NCI-H1930 (cell line): ENCODE data around the gene FOXN1.
"Not testable (repeated sequence)": the region's sequence is repeated elsewhere in the genome, so short reads cannot be mapped to it uniquely, and the experiment has no call there.

Source experiments
- DNase-seq, 2 experiments: peaks; one replicate each; lab custom pipeline; 2025; lab: John Stamatoyannopoulos, UW

FOXN1 gene

GRCh38 chr17:28500712-28501379 lies 5.3 kb upstream of the FOXN1 start:
- no peak for DNase-seq

GRCh38 chr17:28501421-28502284 lies 4.5 kb upstream of the FOXN1 start:
- DNase-seq = no peak

- DNase-seq = no peak
These were observed 2.7 kb upstream of the FOXN1 start for GRCh38 chr17:28503420-28503819.

- no peak for DNase-seq
These were observed 777 bp downstream of the FOXN1 start for GRCh38 chr17:28506763-28507487.

- no peak for DNase-seq
These were observed 1.5 kb downstream of the FOXN1 start for GRCh38 chr17:28507567-28508203.

GRCh38 chr17:28508211-28508724 lies 2.1 kb downstream of the FOXN1 start:
- DNase-seq = no peak

GRCh38 chr17:28509789-28510188 lies 3.6 kb downstream of the FOXN1 start:
- DNase-seq = no peak

GRCh38 chr17:28511858-28512461 lies 5.8 kb downstream of the FOXN1 start:
- DNase-seq = no peak

- DNase-seq = no peak
These were observed 7.3 kb downstream of the FOXN1 start for GRCh38 chr17:28513476-28513875.

- DNase-seq = no peak
These were observed 8.4 kb downstream of the FOXN1 start for GRCh38 chr17:28514561-28515002.

- DNase-seq = no peak
These were observed 9.4 kb downstream of the FOXN1 start for GRCh38 chr17:28515518-28515917.

- no peak for DNase-seq
These were observed 12.0 kb downstream of the FOXN1 start for GRCh38 chr17:28518132-28518531.

GRCh38 chr17:28518578-28518977 lies 12.4 kb downstream of the FOXN1 start:
- no peak for DNase-seq

- no peak for DNase-seq
These were observed 13.1 kb downstream of the FOXN1 start for GRCh38 chr17:28519236-28519635.

GRCh38 chr17:28520687-28521086 lies 14.5 kb downstream of the FOXN1 start:
- DNase-seq = no peak

GRCh38 chr17:28521311-28522085 lies 15.3 kb downstream of the FOXN1 start:
- no peak for DNase-seq

- DNase-seq = not testable (repeated sequence)
These were observed 16.1 kb downstream of the FOXN1 start for GRCh38 chr17:28522281-28522680.

GRCh38 chr17:28523186-28523585 lies 17.0 kb downstream of the FOXN1 start:
- DNase-seq = no peak

- DNase-seq = no peak
These were observed 17.7 kb downstream of the FOXN1 start for GRCh38 chr17:28523876-28524275.
